CD1c-positive myeloid dendritic cell (primary cell): ENCODE data around the gene SLC6A3.
"Not testable (repeated sequence)": the region's sequence is repeated elsewhere in the genome, so short reads cannot be mapped to it uniquely, and the experiment has no call there.

ENCODE experiments used
- DNase-seq: peaks from one replicate; pipeline ENCODE4 v3.0.0-alpha.2; 2016; ENCODE audit errors: extremely low spot score

Gene SLC6A3

DNA sequence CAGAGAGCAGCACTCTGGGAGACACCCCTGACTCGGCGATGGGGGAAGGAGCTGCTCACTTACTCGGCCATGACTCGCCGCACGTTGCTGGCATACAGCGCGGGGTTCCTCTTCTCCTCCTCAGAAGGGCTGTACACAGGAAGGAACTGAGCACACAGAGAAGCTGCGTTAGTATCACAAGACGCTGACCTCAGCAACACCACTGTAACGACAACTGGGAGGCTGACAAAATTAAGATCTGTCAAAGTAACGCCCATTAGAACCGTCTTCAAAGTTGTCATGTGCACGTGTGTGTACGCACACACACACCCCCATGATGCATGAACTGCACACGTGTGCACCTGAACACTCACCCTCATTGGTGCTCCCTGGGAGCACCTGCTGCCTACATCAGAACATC lies 32.1 kb upstream of the SLC6A3 start:
- DNase-seq: peak; percentile 90

DNA sequence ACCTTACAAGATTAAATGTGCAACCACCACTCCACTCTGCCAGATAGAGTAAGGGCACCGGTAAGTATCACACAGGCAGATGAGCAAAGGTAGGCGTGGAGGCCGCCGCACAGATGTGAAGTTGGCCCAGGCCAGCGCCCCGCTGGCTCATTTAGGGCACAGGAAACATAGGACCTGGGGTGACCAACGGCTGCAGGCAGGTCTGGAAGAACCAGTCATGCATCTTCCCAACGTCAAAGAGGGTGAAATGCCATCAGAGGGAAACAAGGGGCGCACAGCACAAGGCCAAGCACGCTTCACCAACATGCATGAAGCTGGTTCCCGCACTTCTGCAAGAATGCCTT lies 31.7 kb upstream of the SLC6A3 start:
- no peak for DNase-seq

DNA sequence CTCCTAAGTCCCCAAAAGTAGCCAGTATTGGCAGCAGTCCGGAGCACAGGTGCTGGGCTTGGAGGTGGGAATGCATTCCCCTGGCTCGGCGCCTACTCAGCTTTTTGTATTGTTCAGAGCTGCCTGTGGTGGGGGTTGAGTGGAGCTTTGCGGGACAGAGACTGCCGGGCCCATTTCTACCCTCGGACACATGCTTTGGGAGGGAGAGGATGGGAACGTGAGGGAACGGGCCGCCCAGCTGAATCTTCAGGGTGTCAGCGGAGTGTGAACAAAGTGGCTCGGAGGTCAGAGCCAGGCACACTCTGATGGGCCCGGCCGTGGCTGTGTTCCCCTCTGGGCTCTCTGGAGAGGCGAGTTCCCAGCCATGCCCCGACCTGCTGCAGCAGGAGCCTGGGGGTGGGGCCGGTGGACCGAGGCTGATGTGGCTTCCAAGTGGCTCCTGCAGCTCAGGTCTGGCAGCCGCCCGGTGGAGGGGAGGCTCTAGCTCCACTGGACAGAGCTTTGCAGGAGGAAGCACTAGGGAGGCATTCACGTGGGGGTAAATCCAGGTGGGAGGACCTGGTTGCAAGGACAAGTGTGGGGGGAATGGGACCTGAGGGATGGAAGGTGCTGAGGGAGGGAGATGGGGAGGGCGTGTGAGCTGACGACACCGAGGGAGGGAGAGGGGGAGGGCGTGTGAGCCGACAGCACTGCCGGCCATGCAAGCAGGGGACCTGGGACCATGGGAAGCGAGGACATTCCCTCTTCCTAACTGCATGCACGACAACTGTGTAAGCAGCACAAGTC lies 31.1 kb upstream of the SLC6A3 start:
- DNase-seq: no peak

DNA sequence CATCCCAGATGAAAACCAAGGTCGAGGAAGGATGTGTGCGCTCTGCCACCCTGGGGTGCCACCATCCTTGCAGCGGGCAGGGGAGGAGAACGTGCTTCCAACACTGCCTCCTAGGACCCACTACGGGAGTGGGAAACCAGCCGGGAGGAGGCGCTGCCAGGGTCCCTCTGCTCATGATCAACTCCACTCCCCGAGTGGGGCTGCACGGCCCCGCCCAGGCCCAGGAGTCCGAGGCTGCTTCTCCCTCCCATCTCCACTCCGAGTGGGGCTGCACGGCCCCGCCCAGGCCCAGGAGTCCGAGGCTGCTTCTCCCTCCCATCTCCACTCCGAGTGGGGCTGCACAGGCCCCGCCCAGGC lies 30.3 kb upstream of the SLC6A3 start:
- not testable (repeated sequence) for DNase-seq

DNA sequence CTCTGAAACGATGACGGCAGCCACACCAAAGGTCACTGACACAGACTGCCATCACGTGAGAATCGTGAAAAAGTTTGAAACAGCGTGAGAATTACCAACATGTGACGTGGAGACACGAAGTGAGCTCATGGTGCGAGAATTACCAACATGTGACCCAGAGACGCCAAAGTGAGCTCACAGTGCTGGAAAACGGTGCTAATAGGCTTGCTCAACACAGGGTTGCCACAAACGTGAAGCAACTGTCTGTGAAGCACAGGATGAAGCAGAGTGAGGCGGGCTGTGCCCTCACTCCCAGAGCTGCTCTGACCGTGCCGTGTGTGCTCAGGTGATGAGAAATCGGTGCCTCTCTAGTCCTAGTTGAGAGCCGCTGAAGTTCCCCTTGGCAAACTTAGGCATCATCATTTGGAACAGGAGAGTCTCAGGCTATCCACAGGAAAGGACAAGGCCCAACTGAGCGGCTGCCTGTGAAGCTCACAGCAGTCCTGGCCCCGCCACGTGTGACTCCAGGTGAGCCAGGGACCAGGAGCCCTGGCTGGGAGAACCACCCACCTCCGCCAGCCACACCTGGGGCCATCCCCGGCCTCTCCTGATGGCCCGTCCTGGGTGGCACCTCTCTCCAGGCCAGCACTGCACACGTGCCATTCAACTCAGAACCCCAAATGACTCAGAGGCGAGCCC lies 29.8 kb upstream of the SLC6A3 start:
- DNase-seq: peak; percentile 14

DNA sequence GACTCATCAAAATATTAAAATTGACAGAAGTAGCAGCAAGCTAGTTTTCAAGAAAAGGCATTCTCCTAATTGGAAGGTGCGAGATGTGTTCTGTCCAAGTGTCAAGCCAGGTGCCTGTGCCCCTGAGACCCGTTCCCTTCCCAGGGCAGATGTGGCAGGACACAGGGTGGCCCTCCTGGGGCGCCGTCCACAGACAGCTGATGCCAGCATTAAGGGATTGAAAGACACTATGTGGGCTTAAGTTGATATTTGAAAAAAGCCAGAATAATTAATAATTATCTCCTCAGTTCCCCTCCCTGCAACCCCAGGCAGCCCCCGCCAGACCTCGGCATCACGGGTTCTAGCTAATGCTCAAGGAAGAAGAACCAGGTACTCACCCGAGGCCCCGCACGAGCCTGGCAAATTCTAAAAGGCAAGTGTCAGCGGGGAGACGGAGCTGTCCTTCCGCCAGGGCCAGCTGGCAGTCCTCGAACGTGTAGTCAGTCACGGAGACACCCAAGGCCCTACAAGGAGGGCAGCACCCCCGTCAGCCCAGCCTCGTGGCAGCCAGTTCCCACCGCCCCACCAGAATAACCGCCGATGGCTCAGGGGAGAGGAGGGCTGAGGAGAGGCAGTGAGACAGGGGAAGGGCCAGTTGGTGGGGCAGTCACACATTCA lies 29.1 kb upstream of the SLC6A3 start:
- no peak for DNase-seq

DNA sequence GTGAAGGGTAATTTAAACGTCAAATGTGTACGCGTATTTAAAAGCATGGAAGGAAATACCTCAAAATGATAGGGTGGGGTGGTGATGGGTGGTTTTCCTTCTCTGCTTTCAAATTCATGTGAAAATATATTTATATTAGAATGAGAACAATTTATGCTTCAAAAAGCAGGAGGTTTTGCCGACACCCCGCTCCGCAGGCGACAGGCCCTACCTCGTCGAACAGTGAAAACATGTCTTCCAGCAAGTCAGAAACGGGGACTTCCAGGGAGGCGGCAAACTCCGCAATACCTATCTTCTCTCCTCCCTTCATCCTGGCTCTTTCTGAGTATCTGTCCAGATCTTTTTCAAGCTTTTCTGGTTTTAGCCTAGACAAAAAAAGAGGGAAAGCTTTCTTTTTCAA lies 28.5 kb upstream of the SLC6A3 start:
- DNase-seq: no peak

DNA sequence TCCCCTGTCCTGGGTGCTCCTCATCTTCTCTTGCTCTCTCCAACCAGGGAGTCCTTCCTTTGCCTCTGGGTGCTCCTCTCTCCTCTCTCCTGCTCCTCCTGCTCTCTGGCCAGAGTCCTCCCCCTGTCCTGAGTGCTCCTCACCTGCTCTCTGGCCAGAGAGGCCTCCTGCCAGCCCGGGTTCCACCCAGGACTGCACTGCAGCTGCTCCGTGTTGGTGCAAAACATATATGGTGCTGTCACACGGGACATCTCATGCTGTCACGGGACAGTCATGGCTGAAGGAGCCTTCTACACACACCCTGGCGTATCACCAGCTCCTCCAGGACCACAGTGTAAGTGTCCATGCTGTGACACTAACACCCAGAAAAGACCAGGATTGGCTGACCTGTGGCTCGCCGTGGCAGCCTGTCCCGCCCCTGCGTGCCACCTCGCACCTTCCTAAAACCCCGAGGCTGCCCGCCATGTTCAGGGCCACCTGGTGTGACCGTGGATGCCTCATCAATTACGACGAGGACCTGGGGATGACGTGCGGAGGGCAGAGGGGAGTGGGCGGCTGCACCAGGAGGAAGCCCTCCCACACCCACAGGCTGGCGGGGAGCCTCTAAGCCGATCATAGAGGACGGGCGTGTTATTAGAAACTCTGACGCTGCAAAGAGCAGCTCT lies 27.9 kb upstream of the SLC6A3 start:
- DNase-seq: no peak

DNA sequence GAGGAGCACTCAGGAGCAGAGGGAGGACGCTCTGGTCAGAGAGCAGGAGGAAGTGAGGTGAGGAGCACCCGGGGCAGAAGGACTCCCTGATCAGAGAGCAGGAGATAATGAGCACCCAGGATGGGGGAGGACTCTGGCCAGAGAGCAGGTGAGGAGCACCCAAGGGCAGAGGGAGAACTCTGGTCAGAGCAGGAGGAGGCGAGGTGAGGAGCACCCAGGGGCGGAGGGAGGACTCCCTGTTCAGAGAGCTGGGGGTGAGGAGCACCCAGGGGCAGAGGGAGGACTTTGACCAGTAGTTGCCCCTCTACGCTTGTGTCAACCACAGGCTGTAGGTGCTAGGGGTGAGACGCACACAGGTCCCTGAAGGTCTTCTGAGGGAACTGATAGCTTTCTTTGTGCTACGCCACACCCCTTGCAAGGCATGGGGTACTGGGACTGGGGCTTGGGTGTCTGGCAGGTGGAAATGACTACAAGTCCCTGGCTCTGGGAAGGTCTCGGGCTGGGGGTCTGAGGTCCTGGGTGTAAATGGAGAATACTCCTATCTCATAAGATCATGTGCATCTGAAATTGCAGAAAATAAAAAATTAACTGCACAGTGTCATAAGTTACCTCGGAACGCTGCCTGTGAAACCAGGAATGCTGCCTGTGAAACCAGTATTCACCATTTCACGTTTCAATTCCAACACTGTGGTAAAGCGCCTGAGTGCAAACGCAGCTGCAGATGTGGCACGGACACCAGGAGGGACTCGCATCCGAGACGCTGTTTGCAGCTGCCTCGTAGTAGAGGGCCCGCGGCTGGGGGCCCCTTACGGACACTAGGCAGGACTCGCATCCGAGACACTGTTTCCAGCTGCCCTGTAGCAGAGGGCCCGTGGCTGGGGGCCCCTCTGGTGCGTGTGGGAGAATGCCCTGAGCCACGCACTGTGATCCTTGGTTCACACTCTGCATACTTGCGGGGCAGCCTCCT lies 27.0 kb upstream of the SLC6A3 start:
- no peak for DNase-seq

DNA sequence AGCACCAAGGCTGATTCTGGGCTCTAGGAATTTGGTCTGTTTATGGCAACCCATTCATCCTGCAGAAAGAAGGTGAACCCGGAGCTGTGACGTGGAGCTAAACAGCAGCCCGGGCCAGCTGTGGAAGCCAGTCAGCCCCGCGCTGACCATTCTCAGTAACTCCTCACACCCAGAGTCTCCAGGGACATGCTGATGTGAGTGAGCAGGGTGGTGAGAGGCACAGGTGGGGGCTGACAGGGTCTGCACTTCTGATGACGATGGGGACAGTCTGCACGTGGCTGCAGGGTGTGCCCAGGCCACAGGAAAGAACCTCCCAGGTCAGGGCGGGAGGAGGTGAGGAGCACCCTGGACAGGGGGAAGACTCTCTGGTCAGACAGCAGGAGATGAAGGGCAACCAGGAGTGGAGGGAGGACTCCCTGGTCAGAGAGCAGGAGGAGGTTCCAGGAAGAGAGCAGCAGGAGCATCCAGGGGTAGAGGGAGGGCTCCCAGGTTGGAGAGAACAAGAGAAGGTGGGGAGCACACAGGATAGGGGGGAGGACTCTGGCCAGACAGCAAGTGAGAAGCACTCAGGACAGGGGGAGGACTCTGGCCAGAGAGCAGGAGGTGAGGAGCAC lies 26.1 kb upstream of the SLC6A3 start:
- DNase-seq: no peak

DNA sequence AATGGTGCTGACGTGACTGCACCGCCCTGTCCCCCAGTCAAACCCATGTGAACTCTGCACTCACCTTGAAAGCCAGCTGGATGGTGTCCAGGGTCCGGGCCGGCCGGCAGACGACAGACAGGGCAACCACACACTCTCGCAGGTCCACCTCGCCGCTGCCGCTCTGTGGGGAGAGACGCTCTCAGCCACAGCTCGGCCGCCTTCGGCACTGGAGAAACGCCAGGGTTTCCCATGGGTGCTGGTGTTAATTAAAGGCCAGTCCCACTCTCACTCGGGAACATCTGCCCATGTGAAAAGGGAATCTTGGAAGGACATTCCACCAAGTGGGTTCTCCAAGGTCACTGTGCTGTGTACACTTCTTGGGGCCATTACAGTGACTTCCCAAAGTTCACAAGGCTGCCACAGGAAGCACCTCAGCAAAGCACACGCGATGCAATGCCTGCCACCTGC lies 25.5 kb upstream of the SLC6A3 start:
- no peak for DNase-seq

DNA sequence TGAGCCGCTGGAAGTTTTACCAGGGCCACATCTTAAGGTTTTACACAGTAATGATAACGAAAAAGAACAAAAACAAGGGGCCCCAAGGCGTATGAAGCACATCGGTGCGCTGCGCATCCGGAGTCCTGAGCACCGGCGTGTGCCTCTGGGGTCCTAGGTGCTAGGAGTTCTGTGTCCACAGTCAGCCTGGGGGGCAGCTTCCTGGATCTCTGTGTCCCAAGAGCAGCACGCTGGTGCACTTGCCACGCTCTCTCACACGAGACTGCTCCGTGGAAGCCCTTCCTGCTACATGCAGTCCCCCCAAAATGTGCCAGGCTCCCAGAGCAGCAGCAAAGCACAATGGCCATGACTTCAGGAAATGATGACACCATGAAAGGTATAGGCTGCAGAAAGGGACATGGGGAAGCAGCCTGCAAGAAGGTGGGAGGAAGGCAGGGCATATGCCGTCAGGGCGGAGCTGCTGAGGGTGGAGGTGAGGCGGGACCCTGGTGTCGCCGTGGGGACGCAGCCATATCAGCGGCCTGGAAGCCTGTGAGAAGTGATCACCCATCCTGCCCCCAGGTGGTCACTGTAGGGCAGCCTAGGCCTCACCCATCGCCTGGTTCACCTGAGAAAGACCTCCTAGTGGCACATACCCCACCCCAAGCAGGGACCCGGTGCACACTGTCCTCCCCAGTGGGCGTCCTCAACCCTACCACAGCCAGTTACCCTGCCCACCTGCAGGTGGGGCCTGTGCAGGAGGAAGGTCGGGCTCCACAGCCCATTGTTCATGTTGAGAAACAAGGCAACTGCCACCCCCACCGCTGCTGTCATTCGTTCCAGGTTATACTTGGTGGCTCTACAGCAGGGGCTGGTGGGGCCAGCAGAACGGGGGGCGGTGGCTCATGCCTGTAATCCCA lies 23.6 kb upstream of the SLC6A3 start:
- DNase-seq: no peak

DNA sequence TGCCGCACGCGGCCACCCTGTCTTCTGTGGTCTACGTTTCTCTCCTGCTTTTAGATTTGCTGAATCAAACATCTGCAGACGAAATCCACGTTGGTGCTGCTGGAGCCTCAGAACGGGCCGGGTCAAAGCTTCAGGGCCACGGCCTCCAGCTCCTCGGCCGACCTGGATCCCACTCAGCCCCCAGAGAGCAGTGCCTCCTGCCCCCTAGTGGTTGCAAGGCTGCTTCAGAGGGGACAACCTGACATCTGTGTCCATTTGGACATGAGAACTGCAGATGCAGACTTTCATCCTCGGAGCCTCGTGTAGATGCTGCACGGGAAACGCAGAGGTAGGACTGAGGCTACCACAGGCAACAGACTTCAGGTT lies 23.0 kb upstream of the SLC6A3 start:
- no peak for DNase-seq

DNA sequence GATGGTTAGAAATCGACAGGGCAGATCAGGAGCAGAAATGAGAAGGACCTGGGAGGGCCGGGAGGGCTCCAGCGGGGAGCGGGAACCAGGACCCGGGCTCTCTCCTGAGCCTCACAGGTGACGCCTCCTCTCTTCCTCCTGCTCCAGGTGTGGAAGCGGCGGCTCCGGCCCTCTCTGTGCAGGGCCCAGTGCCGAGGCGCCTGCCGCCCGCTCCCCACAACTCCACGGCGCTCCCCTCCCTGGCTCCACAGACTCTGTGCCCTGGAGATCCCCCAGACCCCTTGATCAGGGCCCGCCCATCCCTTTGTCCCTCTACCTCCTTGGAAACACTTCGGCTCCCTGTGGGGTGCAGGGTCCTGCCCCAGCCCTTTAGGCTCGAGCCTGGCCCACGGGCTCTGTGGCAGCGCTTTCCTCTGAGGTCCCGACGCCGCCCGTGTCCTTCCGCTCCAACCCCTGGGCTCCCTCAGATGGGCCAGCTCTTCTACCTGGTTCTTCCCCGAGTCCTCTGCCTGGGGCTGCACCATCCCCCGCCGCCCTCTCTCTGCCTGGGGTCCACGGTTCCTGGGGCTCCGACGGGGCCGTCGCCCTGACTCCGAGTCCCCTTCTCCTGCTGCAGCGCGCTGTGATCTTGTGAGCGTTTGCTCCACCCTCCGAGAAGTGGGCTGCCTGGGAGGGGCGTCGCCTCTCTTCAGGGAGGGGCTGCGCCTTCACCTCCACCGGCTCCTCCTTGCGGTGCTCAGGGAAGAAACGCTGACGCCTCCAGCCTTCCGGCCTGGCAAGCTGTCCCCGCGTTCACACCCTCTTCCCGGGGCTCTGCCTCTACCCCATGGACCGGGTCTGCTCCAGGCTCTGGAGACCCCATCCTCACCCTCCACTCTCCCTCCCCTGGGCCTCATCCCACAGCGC lies 22.4 kb upstream of the SLC6A3 start:
- no peak for DNase-seq

DNA sequence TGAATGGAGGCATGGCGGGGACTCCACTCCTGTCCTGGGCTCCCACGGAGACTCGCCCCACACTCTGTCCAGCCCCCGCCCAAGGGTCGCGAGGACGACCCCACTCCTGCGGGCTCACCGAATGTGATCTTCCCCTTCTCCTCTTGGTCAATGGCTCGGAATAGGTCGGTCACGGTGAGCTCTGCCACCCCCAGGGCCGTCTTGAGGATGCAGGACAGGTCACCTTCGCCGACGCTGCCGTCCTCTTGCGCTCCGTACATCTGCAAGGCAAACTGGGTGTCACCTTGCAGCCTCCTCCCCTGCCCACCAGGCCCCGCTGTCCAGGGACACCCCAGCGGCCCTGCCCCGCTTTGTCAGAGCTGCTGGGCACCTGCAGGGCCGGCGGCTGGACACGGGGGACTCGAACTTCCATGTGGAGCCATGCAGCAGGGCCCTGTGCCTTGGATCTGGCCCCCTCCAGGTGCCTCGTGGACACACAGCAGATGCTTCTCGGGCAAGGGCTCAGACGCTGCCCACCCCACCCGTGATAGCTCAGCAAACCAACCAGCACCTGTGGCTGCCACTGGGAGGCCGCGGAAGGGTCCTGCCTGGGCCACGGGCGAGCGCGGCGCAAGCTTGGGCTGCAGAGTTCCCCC lies 21.5 kb upstream of the SLC6A3 start:
- no peak for DNase-seq

DNA sequence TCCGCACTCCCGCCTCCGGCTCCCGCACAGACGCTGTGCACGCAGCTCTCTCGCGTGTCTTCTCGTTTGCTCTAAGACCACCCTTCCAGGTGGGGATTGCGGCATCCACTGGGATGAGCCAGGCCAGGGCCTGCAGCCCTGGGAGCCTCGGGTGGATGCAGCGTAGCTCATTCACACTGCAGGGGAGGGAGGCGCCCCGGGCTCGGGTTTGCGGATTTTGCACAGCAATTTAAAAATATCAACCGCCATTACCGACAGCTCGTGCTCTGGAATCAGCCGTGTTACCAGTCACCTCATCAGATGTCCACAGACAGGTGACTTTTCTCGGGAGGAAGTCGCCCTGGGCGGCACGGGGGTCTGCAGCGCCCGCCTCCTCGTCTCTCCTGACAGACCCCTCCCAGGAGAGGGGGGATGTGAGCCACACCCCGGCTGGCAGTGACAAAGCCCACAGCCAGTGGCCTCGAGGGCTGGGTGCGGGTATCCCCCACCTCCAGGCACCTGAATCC lies 20.8 kb upstream of the SLC6A3 start:
- no peak for DNase-seq

DNA sequence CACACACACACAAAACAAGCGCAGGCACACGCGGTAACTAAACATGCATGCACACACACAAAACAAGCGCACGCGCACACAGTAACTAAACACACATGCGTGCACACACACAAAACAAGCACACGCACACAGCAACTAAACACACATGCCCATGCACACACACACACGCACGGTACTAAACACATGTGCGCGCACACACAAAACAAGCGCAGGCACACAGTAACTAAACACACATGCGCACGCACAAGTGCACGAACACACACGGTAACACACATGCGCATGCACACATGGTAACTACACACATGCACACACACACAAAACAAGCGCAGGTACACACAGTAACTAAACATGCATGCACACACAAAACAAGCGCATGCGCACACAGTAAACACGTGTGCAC lies 19.9 kb upstream of the SLC6A3 start:
- no peak for DNase-seq

DNA sequence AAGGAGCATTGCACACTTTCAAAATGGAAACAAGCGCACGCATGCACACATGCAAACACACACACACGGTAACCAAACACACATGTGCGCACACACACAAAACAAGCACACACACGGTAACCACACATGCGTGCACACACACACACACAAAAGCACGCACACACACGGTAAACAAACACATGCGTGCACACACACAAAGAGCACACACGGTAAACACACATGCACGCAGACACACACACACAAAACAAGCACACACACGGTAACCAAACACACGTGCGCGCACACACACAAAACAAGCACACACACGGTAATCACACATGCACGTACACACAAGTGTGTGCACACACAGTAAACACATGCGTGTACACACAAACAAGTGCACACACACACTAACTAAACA lies 19.3 kb upstream of the SLC6A3 start:
- no peak for DNase-seq
